Measurements from ENCODE around the gene NKG7.
"Not testable (repeated sequence)": the region's sequence is repeated elsewhere in the genome, so short reads cannot be mapped to it uniquely, and the experiment has no call there.

- not testable (repeated sequence) for TF ChIP-seq CTCF, POLR2A, EP300, POLR2AphosphoS5 (IDR thresholded peaks at IDR 0.05)
Observed at GRCh38 chr19:51397453-51397852, 25.0 kb upstream of the NKG7 start.
